Breast epithelium (tissue), 3 donors: ENCODE results near the gene PROK1.
"Not testable (repeated sequence)": the region's sequence is repeated elsewhere in the genome, so short reads cannot be mapped to it uniquely, and the experiment has no call there.

Experiments used
- CTCF ChIP-seq, 3 donors: fragments of 450-650 bp; IDR thresholded peaks; one replicate each; pipeline ENCODE4 v1.5.1; 2016 to 2017; ENCODE audit warnings: antibody characterized with exemption in 3 of 3, mild to moderate bottlenecking in 3 of 3, moderate library complexity in 3 of 3
- POLR2A ChIP-seq: fragments of 450-650 bp; IDR thresholded peaks from one replicate; pipeline ENCODE4 v1.6.1; 2016; ENCODE audit warnings: antibody characterized with exemption, mild to moderate bottlenecking, moderate library complexity

- TF ChIP-seq CTCF (IDR thresholded peaks at IDR 0.05); POLR2A: not testable (repeated sequence)
These were observed 37.9 kb upstream of the PROK1 start for GRCh38 chr1:110413045-110413444.
